HFFc6 (cell line): Measurements from ENCODE around the gene RHBDD3. TPM values are rescaled to one million over a fixed set of nuclear protein-coding genes. Genes with fewer than 3 reads are reported as not detected.

Source experiments
- DNase-seq: peaks from one replicate; pipeline ENCODE4 v3.0.0-alpha.2; 2018
- H3K27ac Mint-ChIP-seq: 2 replicates; pipeline ENCODE4 v1.8.0; 2020; ENCODE audit warnings: mild to moderate bottlenecking, mixed read lengths
- H3K27me3 Mint-ChIP-seq: 2 replicates; pipeline ENCODE4 v1.8.0; 2021; ENCODE audit warnings: mild to moderate bottlenecking, moderate library complexity, mixed read lengths; ENCODE audit not compliant: insufficient read depth
- H3K36me3 Mint-ChIP-seq: 2 replicates; pipeline ENCODE4 v1.8.0; 2021; ENCODE audit warnings: low read depth, mixed read lengths
- H3K4me1 Mint-ChIP-seq: 2 replicates; pipeline ENCODE4 v1.8.0; 2020; ENCODE audit warnings: low read depth, mixed read lengths
- H3K4me3 Mint-ChIP-seq: 2 replicates; pipeline ENCODE4 v1.8.0; 2020; ENCODE audit warnings: mild to moderate bottlenecking, moderate library complexity, mixed read lengths
- H3K9me3 Mint-ChIP-seq: 2 replicates; pipeline ENCODE4 v1.8.0; 2020; ENCODE audit warnings: mild to moderate bottlenecking, mixed read lengths
- CTCF ChIP-seq: fragments of 200-600 bp; sonication (generic); IDR thresholded peaks from 2 replicates; pipeline ENCODE4 v1.5.0; 2021; ENCODE audit warnings: antibody characterized with exemption, mild to moderate bottlenecking
- total RNA-seq, 6 experiments: library from RNA; stranded (reverse); fragmentation: NEBNext Ultra II Directional; extraction: Animal tissue kit (Norgen Biotek cat#: 25700); gene quantifications; 2 replicates in 1 of 6; 3 replicates in 5 of 6; pipeline ENCODE4 v1.2.3, GENCODE V29; 2021

The RHBDD3 gene
- total RNA-seq, 6 experiments from 2014 or later, result 19.4 to 24.0 (median 21.0) TPM

- Mint-ChIP-seq H3K4me1 (no peaks in the 10 kb centered on the region), H3K9me3 (no peaks in the 10 kb centered on the region), H3K4me3 (no peak overlapping the region), H3K36me3 (no peaks in the 10 kb centered on the region), H3K27me3 (peaks cover 53% of the 10 kb centered on the region), H3K27ac (no peak overlapping the region)
- no peak for TF ChIP-seq CTCF
- no peak for DNase-seq
Measured at GRCh38 chr22:29216011-29216872, 51.5 kb downstream of the RHBDD3 start.

GRCh38 chr22:29215012-29215860 is 52.5 kb downstream of the RHBDD3 start:
- Mint-ChIP-seq H3K27ac (no peak overlapping the region), H3K36me3 (no peaks in the 10 kb centered on the region), H3K4me3 (no peak overlapping the region), H3K4me1 (no peaks in the 10 kb centered on the region), H3K9me3 (no peaks in the 10 kb centered on the region), H3K27me3 (peaks cover 52% of the 10 kb centered on the region)
- DNase-seq, result no peak
- no peak for TF ChIP-seq CTCF

GRCh38 chr22:29214232-29214631 is 53.5 kb downstream of the RHBDD3 start:
- Mint-ChIP-seq H3K4me1 (no peaks in the 10 kb centered on the region), H3K36me3 (no peaks in the 10 kb centered on the region), H3K27ac (no peak overlapping the region), H3K27me3 (peaks cover 54% of the 10 kb centered on the region), H3K9me3 (no peaks in the 10 kb centered on the region), H3K4me3 (no peak overlapping the region)
- no peak for DNase-seq
- no peak for TF ChIP-seq CTCF

GRCh38 chr22:29213493-29213892 is 54.3 kb downstream of the RHBDD3 start:
- TF ChIP-seq CTCF, result no peak
- H3K36me3 Mint-ChIP-seq, result no peaks in the 10 kb centered on the region
- no peak for DNase-seq
- no peak overlapping the region for H3K4me3 Mint-ChIP-seq
- H3K27me3 Mint-ChIP-seq, result peaks cover 50% of the 10 kb centered on the region
- no peak overlapping the region for H3K27ac Mint-ChIP-seq
- H3K4me1 Mint-ChIP-seq, result no peaks in the 10 kb centered on the region
- no peaks in the 10 kb centered on the region for H3K9me3 Mint-ChIP-seq

GRCh38 chr22:29212743-29213142 is 55.0 kb downstream of the RHBDD3 start:
- Mint-ChIP-seq H3K9me3 (no peaks in the 10 kb centered on the region), H3K4me3 (no peak overlapping the region), H3K27ac (no peak overlapping the region), H3K4me1 (no peaks in the 10 kb centered on the region), H3K27me3 (peaks cover 49% of the 10 kb centered on the region), H3K36me3 (no peaks in the 10 kb centered on the region)
- no peak for TF ChIP-seq CTCF
- DNase-seq, result no peak
